HG02623 (cell line): Measurements from ENCODE around the gene LRRC15.

Source experiments
- ATAC-seq: cut with Tn5 transposase; IDR thresholded peaks from one replicate; pipeline ENCODE4 v1.9.1; 2021; ENCODE audit warnings: moderate library complexity; ENCODE audit not compliant: unreplicated experiment

LRRC15 gene

GRCh38 chr3:194320744-194321243, 48.7 kb downstream of the LRRC15 start:
- no peak for ATAC-seq

DNA sequence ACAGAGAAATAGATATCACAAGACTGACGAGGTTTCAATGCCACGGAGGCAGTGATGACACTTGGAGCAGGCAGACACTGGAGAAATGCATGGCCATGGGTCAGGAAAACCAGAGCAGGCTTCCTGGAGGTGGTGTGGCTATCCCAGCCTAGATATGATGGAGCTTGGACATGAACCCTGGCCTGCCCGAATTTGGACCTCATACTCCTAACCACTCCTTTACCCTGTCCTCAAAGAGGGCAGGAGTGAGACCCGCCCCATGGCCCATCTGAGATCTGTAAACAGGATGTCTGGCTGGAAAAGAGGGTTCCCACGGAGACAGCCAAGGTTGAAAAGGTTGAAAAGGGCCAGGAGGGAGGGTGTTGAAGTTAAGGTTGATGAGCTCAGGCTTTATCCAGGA, 49.4 kb downstream of the LRRC15 start:
- no peak for ATAC-seq

DNA sequence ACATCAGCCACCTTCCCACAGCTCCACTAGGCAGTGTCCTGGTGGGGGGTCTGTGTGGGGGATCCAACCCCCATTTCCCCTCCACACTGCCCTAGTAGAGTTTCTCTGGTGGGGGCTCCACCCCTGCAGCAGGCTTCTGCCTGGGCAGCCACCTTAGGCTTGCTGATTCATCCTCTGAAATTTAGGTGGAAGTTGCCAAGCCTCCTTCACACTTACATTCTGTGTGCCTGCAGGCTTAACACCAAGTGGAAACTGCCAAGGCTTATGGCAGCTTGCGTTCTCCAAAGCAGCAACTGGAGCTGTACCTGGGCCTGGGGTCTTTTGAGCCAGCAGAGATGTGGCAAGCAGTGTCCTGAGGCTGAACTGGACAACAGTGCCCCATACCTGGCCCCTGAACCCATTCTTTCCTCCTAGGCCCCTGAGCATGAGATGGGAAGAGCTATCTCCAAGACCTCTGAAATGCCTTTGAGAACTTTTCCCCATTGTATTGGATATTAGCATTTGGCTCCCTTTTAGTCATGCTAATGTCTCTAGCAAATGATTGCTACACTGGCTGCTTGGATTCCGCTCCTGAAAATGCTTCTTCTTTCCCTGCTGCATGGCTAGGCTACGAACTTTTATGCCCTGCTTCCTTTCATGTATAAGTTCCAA, 50.9 kb downstream of the LRRC15 start:
- ATAC-seq = no peak

DNA sequence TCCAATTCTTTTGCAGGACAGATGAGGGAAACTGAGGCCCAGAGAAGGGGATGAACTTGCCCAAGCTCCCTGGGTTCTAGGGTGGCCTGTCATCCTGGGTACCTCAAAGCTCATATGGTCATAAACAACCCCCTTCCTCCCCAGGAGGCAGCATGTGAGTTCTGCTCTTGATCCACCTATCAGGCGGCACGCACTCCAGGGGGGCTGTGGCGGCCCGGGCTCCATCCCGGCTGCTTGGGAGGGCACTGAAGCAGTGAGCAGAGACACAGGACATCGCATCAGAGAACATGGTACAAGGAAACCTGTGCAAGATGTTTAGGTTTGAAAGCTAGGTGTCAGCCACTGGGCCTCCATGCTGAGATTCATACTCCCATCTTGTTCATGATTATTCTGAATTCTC, 52.6 kb downstream of the LRRC15 start:
- ATAC-seq = no peak

- peak; percentile 11 for ATAC-seq
These were observed 53.6 kb downstream of the LRRC15 start for GRCh38 chr3:194315965-194316361.

- peak; percentile 93 for ATAC-seq
These were observed 54.2 kb downstream of the LRRC15 start for GRCh38 chr3:194315088-194315964.

DNA sequence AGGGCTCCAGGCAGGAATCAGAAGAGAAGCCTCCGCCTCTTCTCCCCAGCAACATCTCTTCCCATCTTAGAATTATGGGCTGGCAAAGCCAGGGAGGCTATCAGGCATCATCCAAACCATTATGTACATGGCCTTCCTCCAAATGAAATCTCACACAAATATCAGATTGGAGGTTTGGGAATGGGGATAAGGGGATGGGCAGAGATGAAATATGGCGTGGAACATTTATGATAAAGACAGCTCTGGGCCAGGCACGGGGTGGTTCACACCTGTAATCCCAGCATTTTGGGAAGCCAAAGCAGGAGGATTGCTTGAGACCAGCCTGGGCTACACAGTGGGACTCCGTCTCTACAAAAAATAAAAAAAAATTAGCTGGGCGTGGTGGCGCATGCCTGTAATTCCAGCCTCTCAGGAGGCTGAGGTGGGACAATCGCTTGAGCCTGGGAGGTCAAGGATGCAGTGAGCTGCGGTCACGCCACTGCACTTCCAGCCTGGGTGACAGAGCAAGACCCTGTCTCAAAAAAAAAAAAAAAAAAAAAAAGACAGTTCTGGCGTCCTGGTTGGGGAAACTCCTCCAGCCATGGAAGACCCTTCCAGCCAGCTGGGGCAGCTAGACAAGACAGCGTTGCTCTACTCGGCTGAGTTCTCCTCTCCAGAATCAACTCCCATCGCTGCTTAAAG, 55.0 kb downstream of the LRRC15 start:
- ATAC-seq = no peak

- ATAC-seq = no peak
These were observed 55.8 kb downstream of the LRRC15 start for GRCh38 chr3:194313560-194314387.

DNA sequence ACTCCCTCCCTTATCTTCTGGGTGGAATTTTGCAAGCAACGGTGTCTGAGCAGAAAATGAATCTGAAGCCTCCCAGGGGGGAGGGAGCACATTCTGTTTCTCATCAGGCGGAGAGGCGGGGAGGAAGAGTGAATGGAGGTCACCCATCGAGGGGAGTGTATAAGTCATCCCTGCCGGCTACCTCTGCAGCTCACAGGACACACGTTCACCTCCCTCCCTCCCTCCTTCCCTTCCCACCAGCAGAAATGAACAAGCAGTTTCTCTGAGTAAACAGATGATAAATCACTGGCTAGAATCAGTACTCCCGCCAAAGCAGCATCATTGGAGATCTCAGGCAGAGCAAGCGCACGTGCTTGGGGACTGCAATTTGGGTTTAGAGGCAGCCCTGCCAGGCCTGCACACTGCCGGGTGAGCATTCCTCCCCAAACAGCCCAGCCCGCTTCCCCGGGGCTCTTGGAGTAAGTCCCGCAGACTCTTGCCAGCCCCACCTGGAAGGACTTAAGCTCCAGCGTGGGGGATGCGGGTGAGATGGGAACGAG, 56.7 kb downstream of the LRRC15 start:
- ATAC-seq = no peak

- no peak for ATAC-seq
These were observed 57.3 kb downstream of the LRRC15 start for GRCh38 chr3:194312186-194312742.

- ATAC-seq = no peak
These were observed 58.5 kb downstream of the LRRC15 start for GRCh38 chr3:194311000-194311399.

- no peak for ATAC-seq
These were observed 59.3 kb downstream of the LRRC15 start for GRCh38 chr3:194310060-194310835.

DNA sequence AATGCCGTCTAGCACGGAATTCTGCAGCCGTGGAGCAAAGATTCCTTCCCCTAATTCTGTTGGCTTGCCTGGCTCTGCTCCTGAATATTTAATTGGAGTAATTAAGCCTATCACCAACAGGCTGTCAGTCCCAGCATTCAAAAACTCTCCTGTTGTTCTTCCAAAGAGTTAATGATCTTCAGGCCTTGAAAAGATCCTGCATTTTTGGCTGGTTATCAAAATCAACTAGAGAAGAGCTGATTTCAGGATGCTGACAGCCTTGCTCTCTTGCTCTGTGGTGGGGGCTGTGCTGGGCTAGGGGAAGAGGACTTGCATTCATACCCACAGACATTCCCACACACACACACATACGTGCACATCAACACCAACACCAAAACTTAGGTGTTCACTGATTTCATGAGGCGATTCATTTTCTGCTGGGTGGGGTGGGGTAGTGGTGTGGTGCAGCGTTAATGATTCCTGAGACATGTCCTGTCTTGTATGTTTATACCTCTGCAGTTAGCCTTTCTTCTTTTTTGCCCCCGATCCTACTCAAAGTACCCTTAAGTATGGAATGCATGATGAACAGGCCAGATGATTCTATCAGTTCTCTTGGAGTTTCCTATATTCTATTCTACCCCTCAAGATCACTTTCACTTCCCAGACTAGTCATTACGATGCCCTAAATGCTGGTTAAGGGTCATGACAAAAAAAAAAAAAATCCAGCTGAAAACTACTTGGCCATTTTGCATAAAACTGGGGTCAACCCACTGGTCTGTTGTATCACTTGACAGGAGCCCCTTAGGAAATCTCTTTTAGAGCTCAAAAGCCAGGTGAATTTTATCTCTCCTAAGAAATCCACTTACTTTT, 60.7 kb downstream of the LRRC15 start:
- ATAC-seq = no peak

DNA sequence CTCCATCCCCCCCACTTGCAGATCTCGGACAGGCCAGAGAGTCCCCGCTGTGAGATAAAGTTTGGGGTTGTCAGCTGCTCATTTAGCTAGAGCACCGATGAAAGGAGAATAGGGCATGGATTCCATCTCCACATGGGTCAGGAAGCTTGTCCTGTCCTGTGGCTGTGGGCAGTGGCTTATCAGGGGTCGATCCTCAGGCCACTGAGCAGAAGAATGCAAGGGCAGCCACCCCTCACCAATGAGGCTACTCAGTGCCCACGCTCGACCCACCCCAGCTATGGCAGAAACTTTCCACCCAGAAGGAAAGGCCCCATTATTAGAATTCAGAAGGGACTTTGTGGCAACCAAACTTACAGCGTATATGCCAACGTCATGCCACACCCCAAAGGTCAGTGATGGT, 61.7 kb downstream of the LRRC15 start:
- ATAC-seq = no peak

DNA sequence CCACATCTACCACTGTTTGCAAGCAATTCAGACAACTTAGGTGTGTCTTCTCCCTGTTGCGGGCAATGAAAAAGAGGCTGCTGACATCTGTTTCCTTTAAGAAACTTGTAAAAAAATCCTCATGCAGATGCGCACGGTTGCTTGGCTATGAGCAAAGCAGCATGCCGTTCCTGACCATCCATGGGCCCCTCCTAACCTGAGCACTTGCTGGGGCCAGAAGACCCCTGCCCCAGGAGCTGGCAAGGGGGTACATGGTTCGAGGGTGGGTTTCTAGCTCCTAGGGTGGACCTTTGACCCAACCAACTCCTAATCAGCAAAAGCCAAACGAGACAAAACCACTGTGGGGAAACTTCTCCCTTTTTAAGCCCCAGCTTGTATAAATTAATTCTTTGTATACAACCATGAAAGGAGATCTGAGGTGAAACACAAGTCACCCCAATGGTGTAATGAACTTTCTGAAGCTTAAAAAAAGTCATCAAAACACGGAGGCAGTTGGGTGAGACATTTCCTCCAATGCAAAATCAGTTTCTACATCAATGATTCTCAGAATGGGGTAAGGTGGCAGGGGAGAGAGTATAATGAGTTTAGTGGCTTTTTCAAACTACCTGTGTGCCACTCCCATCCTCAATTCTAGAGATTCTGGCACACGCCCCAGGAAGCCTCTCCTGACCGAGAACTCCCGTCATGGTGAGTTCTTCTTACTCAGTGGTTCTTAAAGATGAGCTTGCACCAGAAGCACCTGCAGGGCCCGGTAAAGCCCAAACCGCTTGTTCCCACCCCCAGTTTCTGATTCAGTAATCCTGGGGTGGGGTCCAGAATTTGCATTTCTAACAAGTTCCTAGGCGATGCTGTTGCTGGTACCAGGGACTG, 62.5 kb downstream of the LRRC15 start:
- ATAC-seq = peak; percentile 40

- peak; percentile 47 for ATAC-seq
These were observed 63.3 kb downstream of the LRRC15 start for GRCh38 chr3:194306109-194306686.
